Measurements from ENCODE around the gene ANKRD26. TPM values are rescaled to one million over a fixed set of nuclear protein-coding genes. Genes with fewer than 3 reads are reported as not detected.
A peak's percentile ranks its signal among the peaks of the same experiment; 100 is the strongest.

The ANKRD26 gene
- total RNA-seq: 7.3 and 12.7 TPM in 2 replicates

DNA sequence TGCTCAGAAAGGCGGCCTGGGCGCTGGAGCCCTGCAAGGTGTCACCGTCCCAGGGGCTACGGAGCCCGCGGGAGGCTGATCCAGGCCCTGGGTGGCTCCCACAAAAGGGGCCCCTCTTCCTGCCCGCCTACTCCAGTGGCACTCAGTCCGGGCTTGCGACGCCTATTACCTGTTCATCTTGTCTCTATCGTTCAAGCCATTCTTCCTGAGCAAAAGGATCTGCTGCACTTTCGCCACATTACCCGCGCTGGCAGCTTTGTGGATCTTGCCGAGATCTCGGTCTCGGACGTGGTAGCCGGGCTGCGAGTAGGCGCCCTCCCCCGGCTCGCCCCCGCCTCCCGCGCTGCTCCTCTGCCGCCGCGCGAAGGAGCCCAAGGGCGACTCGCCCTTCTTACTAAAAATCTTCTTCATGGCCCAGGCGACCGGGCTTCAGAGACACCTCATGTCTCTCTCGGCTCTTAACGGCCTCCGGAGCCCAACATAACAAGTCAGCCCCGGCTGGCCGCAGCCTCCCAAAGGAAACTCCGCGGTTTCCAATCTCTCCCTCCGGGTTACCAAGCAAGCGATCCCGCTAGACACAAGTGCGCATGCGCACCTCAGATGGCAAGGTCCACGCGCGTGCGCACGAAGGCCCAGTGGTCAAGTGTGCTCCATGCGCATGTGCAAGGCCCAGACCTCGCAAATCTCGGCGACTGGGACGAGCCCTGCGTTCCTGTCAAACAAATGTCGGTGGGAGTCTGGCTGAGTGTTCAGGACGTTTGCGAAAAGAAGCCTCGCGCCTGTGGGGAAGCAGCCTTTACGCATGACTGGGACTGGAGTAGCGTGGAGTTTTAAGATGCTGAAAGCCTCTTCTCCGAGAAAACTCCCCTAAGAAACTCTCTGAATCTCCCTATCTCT lies at the start of gene ANKRD26:
Gene ANKRD26 (minus strand): TSS at position 579 of the 897 bp plus-strand sequence. CDS start 168 bp downstream, at position 411.

Small RNAs within 50 kb of the gene (small RNA-seq; reads per million reads assigned to genes)
- gene RNU6-490P: 0.79 reads per million, percentile 49 among the genes with 10 or more reads in this experiment

Other genes starting within 250 kb of the ANKRD26 start
- gene ABI1, start 239.5 kb downstream of the ANKRD26 start, total RNA-seq: 49.5 and 55.1 TPM in 2 replicates
- gene YME1L1, start 53.9 kb upstream of the ANKRD26 start, total RNA-seq: 73.1 and 88.0 TPM in 2 replicates
- 14.7 and 22.7 TPM in 2 replicates for gene MASTL, start 54.9 kb upstream of the ANKRD26 start, total RNA-seq
- 14.0 and 16.0 TPM in 2 replicates for gene ACBD5, start 140.3 kb upstream of the ANKRD26 start, total RNA-seq

All from subcutaneous preadipocyte (primary cell).